GM18867 (cell line): Measurements from ENCODE around the gene TTF1.

Experiments used
- ATAC-seq: cut with Tn5 transposase; IDR thresholded peaks from one replicate; pipeline ENCODE4 v1.9.1; 2021; ENCODE audit warnings: mild to moderate bottlenecking, moderate library complexity; ENCODE audit not compliant: unreplicated experiment

The TTF1 gene

DNA sequence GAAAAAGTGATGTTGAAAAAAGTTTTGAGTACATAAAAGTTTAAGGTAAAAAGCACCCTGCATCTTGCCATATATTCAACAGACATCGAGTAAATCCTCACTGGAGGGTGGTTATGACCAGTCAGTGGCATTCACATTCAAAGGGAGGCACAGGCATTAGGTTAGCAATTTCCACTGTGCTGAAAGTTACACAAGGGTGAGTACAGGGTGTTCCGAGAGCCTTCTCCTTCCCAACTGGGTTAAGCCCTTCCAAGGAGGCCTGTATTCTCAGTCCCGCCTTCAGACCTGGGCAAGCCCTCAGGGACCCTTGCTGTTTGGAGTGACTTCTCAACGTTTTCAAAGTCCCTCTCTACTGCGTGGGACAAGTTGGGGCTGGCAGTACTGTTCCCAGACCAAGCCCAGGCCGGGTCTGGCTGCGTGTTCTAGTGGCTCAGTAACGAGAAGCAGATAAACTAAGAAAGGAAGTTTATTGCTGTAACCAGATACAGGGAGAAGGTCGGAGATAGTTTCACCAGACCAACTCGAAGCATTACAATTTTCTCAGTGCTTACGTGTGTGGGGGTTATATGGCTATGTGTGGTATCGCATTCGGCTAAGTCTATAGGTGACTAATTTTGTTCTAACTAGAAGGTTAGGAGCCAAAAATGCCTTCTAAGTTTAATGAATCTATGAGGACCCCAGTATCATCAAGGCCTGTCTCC is 38.9 kb downstream of the TTF1 start:
- ATAC-seq = no peak

DNA sequence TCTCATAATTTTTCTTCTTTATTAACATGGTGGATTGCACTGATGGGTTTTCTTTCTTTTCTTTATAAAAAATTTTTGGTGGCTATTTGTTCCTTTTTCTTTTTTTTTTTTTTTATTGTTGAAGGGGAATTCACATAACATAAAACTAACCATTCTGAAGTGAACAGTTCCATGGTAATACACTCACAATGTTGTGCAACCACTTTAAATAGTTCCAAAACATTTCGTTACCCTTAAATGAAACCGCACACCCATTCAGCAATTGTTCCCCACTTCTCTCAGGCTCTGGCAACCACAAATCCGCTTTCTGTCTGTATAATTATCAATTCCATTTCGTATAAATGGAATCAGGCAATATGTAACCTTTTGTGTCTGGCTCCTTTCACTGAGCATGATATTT is 40.2 kb downstream of the TTF1 start:
- no peak for ATAC-seq

DNA sequence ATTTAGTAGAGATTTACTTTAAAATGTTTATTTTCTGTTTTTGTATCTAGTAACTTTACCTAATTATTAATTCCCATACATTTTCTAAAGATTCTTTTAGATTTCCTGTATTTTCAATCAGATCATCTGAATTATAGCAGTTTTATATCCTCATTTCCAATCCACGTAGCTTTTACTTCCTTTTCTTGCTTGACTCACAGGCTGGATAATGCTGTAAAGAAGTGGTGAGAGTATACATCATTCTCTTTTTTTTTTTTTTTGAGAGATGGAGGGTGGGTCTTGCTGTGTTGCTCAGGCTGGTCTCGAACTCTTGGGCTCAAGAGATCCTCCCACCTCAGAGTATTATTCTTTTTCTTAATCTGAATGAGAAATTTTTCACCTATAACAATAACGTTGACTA is 40.7 kb downstream of the TTF1 start:
- no peak for ATAC-seq

DNA sequence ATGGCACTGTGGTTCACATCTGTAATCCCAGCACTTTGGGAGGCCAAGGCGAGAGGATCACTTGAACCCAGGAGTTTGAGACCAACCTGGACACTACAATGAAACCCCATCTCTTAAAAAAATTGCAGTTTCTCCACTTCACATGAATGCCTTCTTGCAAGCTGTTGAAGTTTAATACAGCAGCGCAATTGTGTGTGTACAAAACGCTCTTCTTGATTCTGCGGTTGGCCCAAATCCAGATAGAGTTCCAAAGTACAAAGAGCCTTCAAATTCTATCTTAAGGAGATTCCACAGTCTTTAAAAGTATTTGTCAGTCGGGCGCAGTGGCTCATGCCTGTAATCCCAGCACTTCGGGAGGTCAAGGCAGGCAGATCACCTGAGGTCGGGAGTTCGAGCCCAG is 42.6 kb downstream of the TTF1 start:
- no peak for ATAC-seq

DNA sequence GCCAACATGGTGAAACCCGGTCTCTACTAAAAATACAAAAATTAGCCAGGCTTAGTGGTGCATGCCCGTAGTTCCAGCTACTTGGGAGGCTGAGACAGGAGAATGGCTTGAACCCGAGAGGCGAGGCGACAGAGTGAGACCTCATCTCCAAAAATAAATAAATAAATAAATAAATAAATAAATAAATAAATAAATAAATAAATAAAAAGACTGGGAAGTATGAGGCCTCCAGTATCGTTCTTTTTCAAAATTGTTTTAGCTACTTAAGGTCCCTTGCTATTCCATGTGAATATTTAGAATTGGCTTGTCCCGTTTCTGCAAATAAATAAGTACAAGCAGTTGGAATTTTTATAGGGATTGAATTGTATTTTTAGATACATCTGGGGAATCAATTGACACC is 48.9 kb downstream of the TTF1 start:
- ATAC-seq = no peak

DNA sequence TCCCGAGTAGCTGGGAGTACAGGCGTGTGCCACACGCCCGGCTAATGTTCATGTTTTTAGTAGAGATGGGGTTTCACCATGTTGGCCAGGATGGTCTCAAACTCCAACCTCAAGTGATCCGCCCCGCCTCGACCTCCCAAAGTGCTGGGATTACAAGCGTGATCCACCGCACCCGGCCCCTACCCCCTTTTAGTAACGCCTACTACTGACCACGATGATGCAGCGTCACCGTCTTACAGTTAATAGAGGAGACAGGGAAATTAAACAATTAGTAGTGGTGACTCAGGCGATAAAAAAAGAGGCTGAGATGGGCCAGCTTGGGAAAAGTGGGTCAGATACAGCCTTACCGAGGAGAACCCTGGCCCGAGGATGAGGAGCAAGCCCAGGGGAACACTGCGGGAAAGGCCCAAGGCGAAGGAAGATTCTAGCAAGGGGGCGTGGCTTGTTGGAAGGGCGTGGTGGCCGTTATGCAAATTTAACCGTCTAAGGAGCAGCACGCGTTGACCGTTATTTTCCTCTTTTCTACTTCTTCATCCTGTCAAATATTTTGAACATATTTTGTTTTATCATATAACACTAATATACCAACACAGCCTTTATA is 50.2 kb downstream of the TTF1 start:
- ATAC-seq = no peak

DNA sequence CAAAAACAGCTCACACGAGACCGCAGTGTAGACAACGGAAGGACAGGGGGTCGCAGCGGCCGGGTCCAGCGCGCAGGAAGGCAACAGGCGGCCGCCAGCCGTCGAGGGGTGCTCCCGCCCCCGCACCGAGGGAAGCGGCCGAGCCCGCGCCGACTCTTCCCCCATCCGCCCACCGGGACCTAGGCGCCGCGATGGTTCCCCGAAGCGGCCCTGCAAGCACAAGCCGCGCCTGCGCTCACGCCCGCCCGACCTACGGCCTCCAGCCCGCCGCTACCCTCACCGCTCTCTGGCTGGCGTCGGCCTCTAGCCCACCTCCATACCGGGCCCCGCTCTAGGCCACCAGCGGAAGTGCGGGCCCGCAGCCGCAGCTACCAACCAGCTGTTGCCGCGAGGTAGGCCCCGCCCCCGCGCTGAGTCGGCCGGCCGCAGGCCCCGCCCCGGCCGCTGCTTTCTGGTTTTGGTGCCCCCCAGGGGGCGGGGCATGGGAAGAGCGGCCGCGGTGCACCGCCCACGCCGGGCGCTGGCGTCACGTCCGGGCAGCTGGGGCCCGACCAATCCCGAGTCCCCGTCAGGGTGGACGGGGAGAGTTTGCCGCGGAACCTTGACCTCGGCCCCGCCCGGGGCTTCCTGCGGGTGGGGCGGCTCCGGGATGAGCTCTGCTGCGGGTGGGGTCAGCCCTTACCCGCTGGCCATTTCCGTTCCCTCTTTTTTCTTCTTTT is 51.8 kb downstream of the TTF1 start, which contains the start of gene SETX:
Gene SETX, minus strand, starts transcription at position 350 of the 719 bp plus-strand sequence. CDS start 5,558 bp downstream, outside the sequence.
- ATAC-seq = peak; percentile 82

DNA sequence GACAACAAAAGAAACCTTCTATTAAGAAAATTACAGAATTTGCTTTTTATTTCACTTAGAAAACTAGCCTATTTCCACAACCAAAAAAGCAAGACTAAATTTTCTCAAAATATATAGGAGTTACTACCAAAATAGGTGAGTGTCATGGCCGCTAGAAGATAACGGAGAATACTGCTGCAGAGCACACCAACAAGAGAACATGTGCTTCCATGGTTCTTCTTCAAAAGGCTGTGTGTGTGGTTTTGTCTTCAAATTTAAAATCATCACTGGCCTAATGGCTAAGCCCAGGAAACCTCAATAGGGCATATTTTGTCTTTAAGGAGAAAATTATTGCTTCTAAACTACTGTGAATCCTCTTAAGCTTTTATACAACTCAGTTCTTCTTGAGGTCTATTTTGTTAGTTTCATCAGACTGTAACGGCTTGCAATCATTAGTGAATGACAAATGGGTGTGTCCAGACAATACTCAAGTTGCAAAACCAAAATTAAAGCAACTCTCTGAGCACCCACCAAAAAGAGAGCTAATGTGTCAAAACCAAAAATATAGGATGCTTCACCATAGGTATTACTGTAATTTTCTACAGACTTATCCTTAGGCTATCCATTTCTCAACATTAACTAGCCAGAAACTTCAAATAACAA is 55.1 kb downstream of the TTF1 start:
- ATAC-seq = no peak

DNA sequence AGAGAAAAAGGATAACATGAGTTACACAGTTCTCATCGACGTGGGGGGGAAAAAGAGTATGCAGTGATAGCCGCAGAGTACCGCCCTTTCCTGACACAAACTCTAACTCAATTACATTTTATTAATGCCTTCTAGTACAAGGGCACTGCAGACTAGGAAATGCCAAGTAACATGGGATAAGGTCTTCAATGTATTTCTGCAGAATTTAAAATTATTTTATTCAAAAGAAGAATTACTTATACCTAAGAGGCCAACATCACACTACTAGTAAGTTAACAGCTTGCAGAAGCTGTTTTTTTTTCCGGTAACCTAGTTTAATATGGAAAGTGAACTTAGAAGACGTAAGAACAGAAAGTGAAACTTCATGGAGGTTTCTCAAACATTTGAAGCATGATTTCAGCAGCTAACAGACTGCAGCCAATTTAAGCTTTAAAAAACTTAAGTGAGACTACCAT is 55.8 kb downstream of the TTF1 start:
- no peak for ATAC-seq

DNA sequence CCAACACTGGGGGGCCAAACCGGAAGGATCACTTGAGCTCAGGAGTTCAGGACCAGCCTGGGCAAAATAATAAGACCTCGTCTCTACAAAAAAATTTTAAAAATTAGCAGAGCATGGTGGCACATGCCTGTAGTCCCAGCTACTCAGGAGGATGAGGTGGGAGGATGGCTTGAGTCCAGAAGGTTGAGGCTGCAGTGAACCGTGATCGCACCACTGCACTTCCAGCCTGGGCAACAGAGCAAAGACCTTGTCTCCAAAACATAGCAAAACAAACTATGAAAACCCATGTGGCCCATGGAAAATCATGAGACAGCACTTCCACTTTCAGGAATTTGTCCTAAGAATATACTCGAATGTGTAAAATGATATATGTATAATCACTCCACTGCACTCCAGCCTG is 58.0 kb downstream of the TTF1 start:
- no peak for ATAC-seq

DNA sequence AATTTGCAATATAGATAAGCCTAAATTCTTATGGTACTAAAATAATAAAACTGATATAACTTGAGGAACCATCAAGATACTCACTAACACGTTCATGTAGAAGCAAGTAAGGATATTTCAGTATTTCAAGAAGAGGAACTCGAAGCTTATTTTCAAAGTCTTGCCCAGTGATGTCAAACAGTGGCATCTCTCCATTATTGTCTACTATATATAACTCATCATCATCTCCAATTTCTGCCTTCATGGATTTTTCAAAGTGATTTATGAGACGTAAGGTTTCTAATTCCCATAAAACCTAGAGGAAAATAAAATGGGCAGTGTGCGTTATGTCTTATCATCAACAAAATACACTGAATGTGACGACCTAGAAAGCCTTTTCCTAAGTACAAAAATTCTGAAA is 60.5 kb downstream of the TTF1 start:
- no peak for ATAC-seq

DNA sequence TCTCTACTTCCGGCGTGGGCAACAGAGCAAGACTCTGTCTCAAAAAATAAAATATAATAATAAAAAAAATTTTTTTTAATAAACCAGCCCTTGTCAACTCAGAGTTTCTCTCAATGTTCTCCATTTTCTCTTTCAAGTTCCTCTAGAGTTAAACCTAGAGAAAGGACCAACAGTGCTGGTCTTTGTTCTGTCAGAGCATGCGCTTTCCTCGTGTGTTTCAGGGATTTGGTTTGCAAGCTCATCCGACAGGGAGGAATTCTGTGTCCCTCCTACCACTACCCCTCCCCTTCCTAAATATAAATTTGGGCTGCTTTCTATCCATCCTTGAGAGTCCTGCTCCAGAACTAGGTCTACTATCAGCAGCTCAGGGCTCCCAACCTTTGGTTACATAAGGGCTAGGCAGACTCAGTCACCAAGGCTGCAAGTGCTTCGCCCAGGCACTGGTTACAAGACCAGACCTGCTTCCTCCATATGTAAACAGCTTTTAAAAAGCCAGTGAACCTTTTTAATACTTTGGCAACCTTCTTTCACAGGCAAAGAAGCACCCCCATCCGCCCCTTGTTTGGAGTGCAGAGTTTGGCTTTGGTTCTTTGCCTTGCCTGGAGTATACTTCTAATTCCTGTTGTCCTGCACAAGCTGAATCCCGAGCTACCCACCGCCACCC is 65.3 kb downstream of the TTF1 start:
- no peak for ATAC-seq

DNA sequence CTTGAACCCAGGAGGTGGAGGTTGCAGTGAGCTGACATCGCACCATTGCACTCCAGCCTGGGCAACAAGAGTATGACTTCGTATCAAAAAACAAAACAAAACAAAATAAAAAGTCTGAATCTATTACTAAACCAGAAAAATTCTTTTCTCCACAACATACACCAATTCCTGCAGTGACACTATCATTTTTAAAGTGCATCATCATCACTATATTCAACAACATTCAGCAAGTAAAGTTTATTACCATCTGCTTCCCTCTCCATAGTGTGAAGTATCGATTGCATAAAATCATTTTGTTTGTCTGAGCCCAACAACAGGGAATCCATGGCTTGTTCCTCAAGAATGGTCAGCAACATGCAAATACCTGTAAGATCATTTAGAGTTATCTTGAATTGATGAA is 72.3 kb downstream of the TTF1 start:
- ATAC-seq = no peak

DNA sequence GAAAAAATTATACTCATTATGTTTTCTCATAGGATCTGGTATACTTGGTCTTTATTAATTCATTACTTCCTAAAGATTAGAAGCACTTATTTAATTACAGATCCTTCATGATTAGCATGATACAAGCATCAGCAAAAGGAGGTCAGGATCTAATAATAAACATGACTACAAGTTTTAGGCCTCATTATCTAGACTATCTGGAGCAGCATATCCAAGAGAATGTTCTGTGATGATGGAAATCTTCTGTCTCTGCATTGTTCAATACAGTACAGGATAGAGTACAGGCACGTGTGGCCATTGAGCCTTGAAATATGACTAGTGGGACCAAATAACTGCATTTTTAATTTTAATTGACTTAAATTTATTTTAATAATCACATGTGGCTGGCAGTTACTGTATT is 73.1 kb downstream of the TTF1 start:
- no peak for ATAC-seq

DNA sequence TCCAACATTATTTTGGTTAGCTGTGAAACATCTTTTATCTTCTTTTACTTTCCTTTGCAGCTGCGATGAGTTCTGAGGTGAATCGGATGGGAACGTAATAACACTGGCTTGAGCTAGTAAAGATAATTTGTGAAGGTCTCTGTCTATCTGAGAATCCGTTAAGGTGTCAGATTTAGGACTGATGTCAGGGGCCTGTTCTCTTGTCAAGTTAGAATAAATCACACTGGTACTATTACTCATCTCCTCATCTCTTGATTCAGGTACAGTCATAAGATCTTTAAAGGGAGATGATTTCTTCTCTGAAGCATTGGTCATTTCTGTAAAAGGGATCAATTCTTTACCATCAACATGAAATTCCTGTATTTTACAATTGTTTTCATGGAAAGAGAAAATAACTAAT is 78.1 kb downstream of the TTF1 start:
- ATAC-seq = no peak

DNA sequence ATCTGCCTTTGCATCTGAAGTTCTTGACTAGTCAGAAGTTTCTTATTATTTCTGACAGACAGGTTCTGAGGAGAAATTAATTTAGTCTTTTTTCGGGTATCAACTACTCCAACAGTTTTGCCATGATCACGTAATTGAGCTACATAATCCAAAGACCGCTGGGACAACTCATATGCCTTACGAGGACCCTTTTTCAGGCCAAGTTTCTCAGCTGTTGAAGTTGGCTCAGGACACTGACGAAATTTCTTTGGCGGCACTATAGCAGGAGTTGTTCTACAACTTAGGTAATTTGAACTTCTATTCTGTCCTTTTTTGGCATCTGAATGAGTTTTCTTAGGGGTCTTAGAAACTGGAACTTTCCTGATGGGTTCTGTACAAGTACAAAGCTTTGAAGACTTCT is 79.1 kb downstream of the TTF1 start:
- ATAC-seq = no peak
